Thyroid gland (tissue), 4 donors: ENCODE data around the gene HCFC1R1. TPM values are rescaled to one million over a fixed set of nuclear protein-coding genes. Genes with fewer than 3 reads are reported as not detected.

Experiments
- DNase-seq, 2 donors: peaks; one replicate each; pipeline ENCODE4 v3.0.0-alpha.2; 2019
- H3K27ac ChIP-seq, 3 donors: fragments of 200-600 bp; sonication (generic); 1 replicate in 2 of 3; 2 replicates in 1 of 3; pipeline ENCODE4 v1.5.1; 2016 to 2019; ENCODE audit warnings: mild to moderate bottlenecking in 1 of 3, moderate library complexity in 1 of 3
- H3K27me3 ChIP-seq: fragments of 200-600 bp; sonication (generic); one replicate; pipeline ENCODE4 v1.5.1; 2019
- H3K36me3 ChIP-seq, 2 donors: fragments of 200-600 bp; sonication (generic); one replicate each; pipeline ENCODE4 v1.5.1; 2016 to 2019
- H3K4me1 ChIP-seq, 2 donors: fragments of 200-600 bp; sonication (generic); one replicate each; pipeline ENCODE4 v1.5.1; 2017 to 2019
- H3K4me3 ChIP-seq, 3 donors: fragments of 200-600 bp; sonication (generic); replicated peaks in 1 of 3; 1 replicate in 2 of 3; 2 replicates in 1 of 3; pipeline ENCODE4 v1.5.1; 2016; ENCODE audit warnings: mild to moderate bottlenecking in 1 of 3
- H3K9me3 ChIP-seq: fragments of 200-600 bp; sonication (generic); one replicate; pipeline ENCODE4 v1.5.1; 2017
- CTCF ChIP-seq, 6 experiments: fragments of 200-600 bp in 3 of 6; fragments of 450-650 bp in 3 of 6; sonication (generic) in 3 of 6; IDR thresholded peaks; one replicate each; pipeline ENCODE4 v1.5.1; 2016 to 2019; ENCODE audit warnings: antibody characterized with exemption in 6 of 6, mild to moderate bottlenecking in 2 of 6, inconsistent platforms in 1 of 6, moderate library complexity in 1 of 6
- POLR2A ChIP-seq, 2 donors: fragments of 450-650 bp; IDR thresholded peaks; one replicate each; pipeline ENCODE4 v1.6.1; 2017; ENCODE audit warnings: antibody characterized with exemption in 2 of 2, mild to moderate bottlenecking in 2 of 2, moderate library complexity in 1 of 2
- WGBS, 2 donors: methylation state at CpG; one replicate each; pipeline ENCODE4 v1.1.5; 2017; 5-methylcytosine and 5-hydroxymethylcytosine counted together
- intact Hi-C: fragments of 100-400 bp; cut with DNase I; formaldehyde crosslinking; loops from one replicate; pipeline ENCODE4 v1.15.1; 2023
- total RNA-seq, 4 donors: library from RNA; depleted of rRNA; stranded (reverse); fragments of >200 nt; gene quantifications; one replicate each; pipeline ENCODE4 v1.2.3, GENCODE V29; 2016

Gene HCFC1R1
- total RNA-seq, 4 donors from 2014 or later, result 10.1 to 51.7 (median 29.7) TPM

DNA sequence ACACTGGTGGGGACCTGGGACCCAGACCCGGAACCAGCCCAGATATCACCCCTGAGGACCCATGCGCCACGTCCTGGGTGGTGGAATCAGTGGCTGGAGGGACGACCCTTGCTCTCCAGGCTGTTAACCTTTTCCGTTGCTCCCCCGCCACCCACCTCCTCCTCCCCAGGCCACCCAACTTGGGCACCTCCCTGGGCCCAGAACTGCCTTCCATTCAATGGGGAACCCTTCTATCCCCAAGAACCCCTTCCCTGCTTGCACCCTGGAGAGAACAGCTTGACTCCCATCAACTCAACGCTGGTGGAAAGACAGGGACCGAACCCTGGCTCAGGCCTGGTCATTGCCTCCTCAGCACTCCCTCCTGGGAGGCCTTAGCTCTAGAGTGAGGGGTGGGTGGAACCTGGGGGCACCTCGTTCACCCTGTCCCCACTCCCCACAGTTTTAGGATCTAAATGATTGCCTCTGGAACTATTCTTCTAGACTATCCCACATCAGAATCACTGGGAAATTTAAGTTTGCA lies 36.0 kb upstream of the HCFC1R1 start:
- TF ChIP-seq CTCF (IDR thresholded peaks at IDR 0.05) (no peak), POLR2A (IDR thresholded peaks at IDR 0.05) (no peak)

DNA sequence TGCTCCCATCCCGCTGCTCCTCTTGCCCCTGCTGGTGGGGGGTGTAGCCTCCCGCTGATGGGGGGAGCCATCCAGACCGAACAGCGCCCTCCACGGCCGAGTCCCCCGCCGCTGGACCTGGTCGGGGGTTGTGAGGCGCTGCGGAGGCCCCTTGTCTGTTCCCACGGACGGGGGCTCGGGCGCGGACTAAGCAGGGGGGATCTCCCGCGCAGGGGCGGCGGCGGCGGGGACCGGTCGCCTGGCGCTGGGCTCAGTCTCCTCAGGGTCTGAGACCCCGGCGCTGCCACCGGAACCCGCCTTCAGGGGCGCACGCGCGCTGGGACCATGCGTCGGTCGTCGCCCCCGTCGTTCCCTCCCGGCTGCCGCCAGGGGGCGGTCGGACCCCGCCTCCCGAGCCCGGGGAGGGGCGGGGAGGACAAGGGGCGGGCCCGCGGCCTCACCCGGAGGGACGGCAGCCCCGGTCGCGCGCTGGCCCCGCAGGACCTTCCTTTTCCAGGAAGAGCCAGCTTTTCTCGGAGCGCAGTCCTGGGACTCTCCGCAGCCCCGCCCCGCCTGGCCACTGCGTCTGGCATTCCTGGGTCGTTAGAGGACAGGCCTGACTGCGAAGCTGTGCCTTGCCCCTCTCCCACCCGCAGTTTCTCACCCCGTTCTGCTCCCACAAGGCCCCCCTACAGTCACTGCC lies 35.4 kb upstream of the HCFC1R1 start:
- WGBS, 2 donors, result 0 to 1% methylated on average over 4 to 14 of the region's 67 CpGs
- Histone ChIP-seq H3K36me3 (no peaks in the 10 kb centered on the region), H3K9me3 (no peaks in the 10 kb centered on the region), H3K27ac (peak overlapping the region; percentile 74 to 88 (median 75)), H3K4me3 (peak overlapping the region; percentile 43 to 66 (median 59)), H3K27me3 (no peaks in the 10 kb centered on the region), H3K4me1 (peaks cover 14 to 19% of the 10 kb centered on the region in 2 donors)
- DNase-seq, result peak; percentile 85 to 86
- TF ChIP-seq CTCF (IDR thresholded peaks at IDR 0.05) (peak; percentile 34 to 98 (median 96)), POLR2A (IDR thresholded peaks at IDR 0.05) (peak in 1 of 2 donors; percentile 47)
- intact Hi-C loops, result no loop called here

More for the DNA sequence above, 36.0 kb upstream of the HCFC1R1 start:
- Histone ChIP-seq H3K4me3 (peak overlapping the region in 2 of 3 donors; percentile 9 to 59), H3K4me1 (peaks cover 14 to 24% of the 10 kb centered on the region in 2 donors), H3K36me3 (no peaks in the 10 kb centered on the region), H3K9me3 (no peaks in the 10 kb centered on the region), H3K27me3 (no peaks in the 10 kb centered on the region), H3K27ac (peak overlapping the region; percentile 74 to 88 (median 75))
- intact Hi-C loops, result loop anchor here (10.0 kb wide), 1 partner anchor 65 kb away; no protein-coding TSS in a partner anchor
- no peak for DNase-seq
- WGBS, 2 donors, result 59 to 62% methylated on average over 9 of the region's 9 CpGs

- intact Hi-C loops, result no loop called here
Observed at GRCh38 chr16:3058139-3059030, 34.6 kb upstream of the HCFC1R1 start.

More at GRCh38 chr16:3058139-3059030, 34.6 kb upstream of the HCFC1R1 start:
- Histone ChIP-seq H3K9me3 (no peaks in the 10 kb centered on the region), H3K27me3 (no peaks in the 10 kb centered on the region), H3K36me3 (no peaks in the 10 kb centered on the region), H3K4me3 (peak overlapping the region; percentile 43 to 66 (median 59)), H3K4me1 (peaks cover 14 to 19% of the 10 kb centered on the region in 2 donors), H3K27ac (peak overlapping the region in 2 of 3 donors; percentile 72 to 75)
- peak; percentile 51 to 53 for DNase-seq
- no peak for TF ChIP-seq CTCF (IDR thresholded peaks at IDR 0.05)
- no peak for TF ChIP-seq POLR2A (IDR thresholded peaks at IDR 0.05)
- 16 to 40% methylated on average over 8 to 9 of the region's 77 CpGs for WGBS, 2 donors
